Upper lobe of left lung (tissue), 4 donors: Measurements from ENCODE around the gene MID2.
"Not testable (repeated sequence)": the region's sequence is repeated elsewhere in the genome, so short reads cannot be mapped to it uniquely, and the experiment has no call there.

Experiments used
- CTCF ChIP-seq, 6 experiments: fragments of 450-650 bp in 4 of 6; fragments of 200-600 bp in 2 of 6; sonication (generic) in 2 of 6; IDR thresholded peaks; one replicate each; pipeline ENCODE4 v1.5.1; 2016 to 2019; ENCODE audit warnings: antibody characterized with exemption in 6 of 6
- POLR2AphosphoS5 ChIP-seq, 2 donors: sonication (generic); formaldehyde crosslinking; IDR thresholded peaks; one replicate each; pipeline ENCODE4 v1.5.1; 2017; ENCODE audit warnings: antibody characterized with exemption in 2 of 2

GRCh38 chrX:107810053-107810452 lies 15.6 kb upstream of the MID2 start:
- not testable (repeated sequence) for TF ChIP-seq CTCF, POLR2AphosphoS5 (IDR thresholded peaks at IDR 0.05)
